ENCODE results near the gene DHX30.
"Not testable (repeated sequence)": the region's sequence is repeated elsewhere in the genome, so short reads cannot be mapped to it uniquely, and the experiment has no call there.

The DHX30 gene

GRCh38 chr3:47871389-47871788, 68.5 kb downstream of the DHX30 start:
- DNase-seq = no peak
- intact Hi-C loops (cut with DNase I) = no loop called here

- DNase-seq = peak in 1 of 10 donors; percentile 45
- intact Hi-C loops (cut with DNase I) = no loop called here
Observed at GRCh38 chr3:47872916-47873315, 70.0 kb downstream of the DHX30 start.

GRCh38 chr3:47874438-47874837, 71.5 kb downstream of the DHX30 start:
- DNase-seq = peak in 1 of 10 donors; percentile 7
- intact Hi-C loops (cut with DNase I) = no loop called here

- intact Hi-C loops (cut with DNase I) = no loop called here
- DNase-seq = no peak
Observed at GRCh38 chr3:47874913-47875312, 72.0 kb downstream of the DHX30 start.

- intact Hi-C loops (cut with DNase I) = no loop called here
- DNase-seq = peak in 1 of 10 donors; percentile 27
Observed at GRCh38 chr3:47877290-47877689, 74.4 kb downstream of the DHX30 start.

- no peak for DNase-seq
- intact Hi-C loops (cut with DNase I) = no loop called here
Observed at GRCh38 chr3:47877719-47878118, 74.8 kb downstream of the DHX30 start.

GRCh38 chr3:47882338-47882737, 79.4 kb downstream of the DHX30 start:
- no peak for DNase-seq
- intact Hi-C loops (cut with DNase I) = no loop called here

GRCh38 chr3:47884603-47885002, 81.7 kb downstream of the DHX30 start:
- intact Hi-C loops (cut with DNase I) = no loop called here
- no peak for DNase-seq

GRCh38 chr3:47885168-47885567, 82.2 kb downstream of the DHX30 start:
- DNase-seq = no peak
- intact Hi-C loops (cut with DNase I) = no loop called here

GRCh38 chr3:47887991-47888390, 85.1 kb downstream of the DHX30 start:
- DNase-seq; intact Hi-C loops (cut with DNase I): not testable (repeated sequence)

- no peak for DNase-seq
- intact Hi-C loops (cut with DNase I) = no loop called here
Observed at GRCh38 chr3:47888986-47889757, 86.2 kb downstream of the DHX30 start.

GRCh38 chr3:47890126-47890827, 87.3 kb downstream of the DHX30 start:
- intact Hi-C loops (cut with DNase I) = no loop called here
- DNase-seq = no peak

- peak in 4 of 10 donors; percentile 23 to 73 (median 38) for DNase-seq
- intact Hi-C loops (cut with DNase I) = no loop called here
Observed at GRCh38 chr3:47890828-47891612, 88.1 kb downstream of the DHX30 start.

GRCh38 chr3:47891613-47892005, 88.7 kb downstream of the DHX30 start:
- intact Hi-C loops (cut with DNase I) = no loop called here
- DNase-seq = peak in 1 of 10 donors; percentile 14

GRCh38 chr3:47892286-47893040, 89.5 kb downstream of the DHX30 start:
- DNase-seq = peak in 8 of 10 donors; percentile 25 to 89 (median 54)

GRCh38 chr3:47895241-47895640, 92.3 kb downstream of the DHX30 start:
- intact Hi-C loops (cut with DNase I) = no loop called here
- DNase-seq = no peak

More at GRCh38 chr3:47892286-47893040, 89.5 kb downstream of the DHX30 start:
- intact Hi-C loops (cut with DNase I) = no loop called here

- intact Hi-C loops (cut with DNase I) = no loop called here
- no peak for DNase-seq
Observed at GRCh38 chr3:47896736-47897135, 93.8 kb downstream of the DHX30 start.

- DNase-seq = no peak
- intact Hi-C loops (cut with DNase I) = no loop called here
Observed at GRCh38 chr3:47897954-47898353, 95.0 kb downstream of the DHX30 start.

GRCh38 chr3:47899495-47900108, 96.7 kb downstream of the DHX30 start:
- DNase-seq = no peak
- intact Hi-C loops (cut with DNase I) = no loop called here
